Measurements from ENCODE around the gene STX18. TPM values are rescaled to one million over a fixed set of nuclear protein-coding genes. Genes with fewer than 3 reads are reported as not detected.
A peak's percentile ranks its signal among the peaks of the same experiment; 100 is the strongest.
"Not testable (repeated sequence)": the region's sequence is repeated elsewhere in the genome, so short reads cannot be mapped to it uniquely, and the experiment has no call there.

The STX18 gene
- total and polyA plus RNA-seq, 2 donors from 2014 or later = 37.2 to 66.8 TPM

GRCh38 chr4:4509521-4509920, 32.3 kb downstream of the STX18 start:
- Histone ChIP-seq H3K4me1 (ENCODE audit: control insufficient read depth in 2 of 3, insufficient read depth in 2 of 3, low read depth in 1 of 3, low read length in 3 of 3) (peaks cover 0 to 2% (median 0%) of the 10 kb centered on the region in 3 donors), H3K9ac (ENCODE audit: low read length in 3 of 3) (no peak overlapping the region), H3K9me3 (ENCODE audit: control insufficient read depth in 2 of 3, insufficient read depth in 1 of 3, low read length in 3 of 3) (no peaks in the 10 kb centered on the region), H3K36me3 (ENCODE audit: control insufficient read depth in 2 of 3, insufficient read depth in 3 of 3, low read length in 3 of 3) (peaks cover 0 to 2% (median 0%) of the 10 kb centered on the region in 3 donors), H3K4me3 (ENCODE audit: low read length in 3 of 3) (no peak overlapping the region), H3K27me3 (ENCODE audit: control insufficient read depth, insufficient read depth, low read length) (no peaks in the 10 kb centered on the region), H3K27ac (ENCODE audit: low read depth in 2 of 2, low read length in 2 of 2) (no peak overlapping the region)
- no peak for DNase-seq
- intact Hi-C loops (cut with DNase I) = no loop called here
- no peak for FAIRE-seq
- TF ChIP-seq CTCF (IDR thresholded peaks at IDR 0.05; ENCODE audit: borderline replicate concordance, extremely low read depth, insufficient read depth) = no peak

GRCh38 chr4:4507923-4508322, 33.9 kb downstream of the STX18 start:
- no peak overlapping the region for H3K9ac ChIP-seq (ENCODE audit: low read length in 3 of 3)
- DNase-seq (no peak), FAIRE-seq (peak; percentile 72)
- no peaks in the 10 kb centered on the region for H3K36me3 ChIP-seq (ENCODE audit: control insufficient read depth in 2 of 3, insufficient read depth in 3 of 3, low read length in 3 of 3)
- intact Hi-C loops (cut with DNase I) = no loop called here
- H3K27me3 ChIP-seq (ENCODE audit: control insufficient read depth, insufficient read depth, low read length) = no peaks in the 10 kb centered on the region
- H3K27ac ChIP-seq (ENCODE audit: low read depth in 2 of 2, low read length in 2 of 2) = no peak overlapping the region
- H3K4me1 ChIP-seq (ENCODE audit: control insufficient read depth in 2 of 3, insufficient read depth in 2 of 3, low read depth in 1 of 3, low read length in 3 of 3) = peaks cover 0 to 2% (median 0%) of the 10 kb centered on the region in 3 donors
- peak; percentile 55 for TF ChIP-seq CTCF (IDR thresholded peaks at IDR 0.05; ENCODE audit: borderline replicate concordance, extremely low read depth, insufficient read depth)
- no peak overlapping the region for H3K4me3 ChIP-seq (ENCODE audit: low read length in 3 of 3)
- no peaks in the 10 kb centered on the region for H3K9me3 ChIP-seq (ENCODE audit: control insufficient read depth in 2 of 3, insufficient read depth in 1 of 3, low read length in 3 of 3)

GRCh38 chr4:4507403-4507802, 34.4 kb downstream of the STX18 start:
- no peak overlapping the region for H3K4me3 ChIP-seq (ENCODE audit: low read length in 3 of 3)
- peaks cover 0 to 3% (median 2%) of the 10 kb centered on the region in 3 donors for H3K4me1 ChIP-seq (ENCODE audit: control insufficient read depth in 2 of 3, insufficient read depth in 2 of 3, low read depth in 1 of 3, low read length in 3 of 3)
- H3K36me3 ChIP-seq (ENCODE audit: control insufficient read depth in 2 of 3, insufficient read depth in 3 of 3, low read length in 3 of 3) = no peaks in the 10 kb centered on the region
- peak overlapping the region in 1 of 2 donors; percentile 49 for H3K27ac ChIP-seq (ENCODE audit: low read depth in 2 of 2, low read length in 2 of 2)
- FAIRE-seq (no peak), DNase-seq (no peak)
- intact Hi-C loops (cut with DNase I) = no loop called here
- H3K27me3 ChIP-seq (ENCODE audit: control insufficient read depth, insufficient read depth, low read length) = no peaks in the 10 kb centered on the region
- no peaks in the 10 kb centered on the region for H3K9me3 ChIP-seq (ENCODE audit: control insufficient read depth in 2 of 3, insufficient read depth in 1 of 3, low read length in 3 of 3)
- no peak overlapping the region for H3K9ac ChIP-seq (ENCODE audit: low read length in 3 of 3)
- no peak for TF ChIP-seq CTCF (IDR thresholded peaks at IDR 0.05; ENCODE audit: borderline replicate concordance, extremely low read depth, insufficient read depth)

- peaks cover 0 to 5% (median 2%) of the 10 kb centered on the region in 3 donors for H3K4me1 ChIP-seq (ENCODE audit: control insufficient read depth in 2 of 3, insufficient read depth in 2 of 3, low read depth in 1 of 3, low read length in 3 of 3)
- no peak for TF ChIP-seq CTCF (IDR thresholded peaks at IDR 0.05; ENCODE audit: borderline replicate concordance, extremely low read depth, insufficient read depth)
Observed at GRCh38 chr4:4506961-4507360, 34.9 kb downstream of the STX18 start.

GRCh38 chr4:4505211-4505610, 36.6 kb downstream of the STX18 start:
- H3K27me3 ChIP-seq (ENCODE audit: control insufficient read depth, insufficient read depth, low read length); H3K36me3 ChIP-seq (ENCODE audit: control insufficient read depth in 2 of 3, insufficient read depth in 3 of 3, low read length in 3 of 3); FAIRE-seq; intact Hi-C loops (cut with DNase I); H3K9ac ChIP-seq (ENCODE audit: low read length in 3 of 3); H3K4me3 ChIP-seq (ENCODE audit: low read length in 3 of 3); H3K27ac ChIP-seq (ENCODE audit: low read depth in 2 of 2, low read length in 2 of 2); DNase-seq; H3K4me1 ChIP-seq (ENCODE audit: control insufficient read depth in 2 of 3, insufficient read depth in 2 of 3, low read depth in 1 of 3, low read length in 3 of 3); H3K9me3 ChIP-seq (ENCODE audit: control insufficient read depth in 2 of 3, insufficient read depth in 1 of 3, low read length in 3 of 3): not testable (repeated sequence)

More at GRCh38 chr4:4506961-4507360, 34.9 kb downstream of the STX18 start:
- DNase-seq (no peak), FAIRE-seq (no peak)
- Histone ChIP-seq H3K4me3 (ENCODE audit: low read length in 3 of 3) (no peak overlapping the region), H3K9ac (ENCODE audit: low read length in 3 of 3) (no peak overlapping the region), H3K27me3 (ENCODE audit: control insufficient read depth, insufficient read depth, low read length) (no peaks in the 10 kb centered on the region), H3K36me3 (ENCODE audit: control insufficient read depth in 2 of 3, insufficient read depth in 3 of 3, low read length in 3 of 3) (no peaks in the 10 kb centered on the region), H3K27ac (ENCODE audit: low read depth in 2 of 2, low read length in 2 of 2) (peak overlapping the region in 1 of 2 donors; percentile 49), H3K9me3 (ENCODE audit: control insufficient read depth in 2 of 3, insufficient read depth in 1 of 3, low read length in 3 of 3) (no peaks in the 10 kb centered on the region)
- intact Hi-C loops (cut with DNase I) = no loop called here
